Hypothalamus (tissue), 51 donors: Measurements from ENCODE around the gene ULBP2.
"Not testable (repeated sequence)": the region's sequence is repeated elsewhere in the genome, so short reads cannot be mapped to it uniquely, and the experiment has no call there.

Experiments
- DNase-seq, 51 donors: peaks; one replicate each; lab custom pipeline; 2025; lab: John Stamatoyannopoulos, UW

ULBP2 gene

GRCh38 chr6:149991472-149991795 lies 49.6 kb downstream of the ULBP2 start:
- not testable (repeated sequence) for DNase-seq

DNA sequence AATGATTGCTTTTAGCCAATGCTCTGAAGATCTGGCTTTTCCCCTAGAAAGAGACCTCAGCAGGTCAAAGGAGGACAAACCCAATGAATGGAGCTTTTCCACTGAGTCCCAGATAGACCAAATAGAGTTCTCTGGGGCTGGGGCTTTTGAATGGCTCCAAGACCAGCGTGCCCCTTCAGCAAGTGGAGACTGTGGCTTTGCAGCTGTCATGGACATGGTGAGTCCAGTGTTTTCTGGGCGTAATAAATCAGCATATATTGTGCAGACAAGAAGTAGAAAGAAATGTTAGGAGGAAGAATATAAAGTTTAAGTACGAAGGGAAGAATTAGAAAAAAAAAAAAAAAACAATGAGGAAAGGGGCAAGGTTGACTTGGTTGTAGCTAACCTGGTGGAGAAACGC lies 50.0 kb downstream of the ULBP2 start:
- no peak for DNase-seq

- DNase-seq: no peak
Observed at GRCh38 chr6:149995235-149995750, 53.5 kb downstream of the ULBP2 start.

DNA sequence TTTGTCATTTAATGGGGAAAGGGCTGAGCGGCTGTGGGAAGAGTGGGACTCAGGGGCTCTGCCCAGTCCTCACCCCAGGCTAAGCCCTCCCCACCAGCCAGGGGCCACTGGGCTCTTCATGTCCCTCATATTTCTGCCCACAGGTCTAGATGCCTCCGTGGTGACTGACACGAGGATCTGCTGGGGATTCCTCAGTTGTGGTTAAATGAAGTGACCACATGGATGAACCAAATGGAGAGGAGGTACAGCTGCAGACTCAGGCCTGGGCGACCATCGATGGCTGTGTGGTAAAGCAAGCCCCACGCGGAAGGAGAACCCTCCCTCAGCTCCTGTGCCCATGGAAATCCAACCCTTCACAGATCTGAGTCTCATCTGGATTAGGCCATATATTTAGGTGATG lies 54.2 kb downstream of the ULBP2 start:
- DNase-seq: no peak
